Fibroblast of lung (primary cell): ENCODE data around the gene NUDCD2.

Source experiments
- EZH2 ChIP-seq: IDR thresholded peaks from 2 replicates; pipeline ENCODE4 v1.5.1; 2012; ENCODE audit warnings: low read length, control low read depth, mild to moderate bottlenecking; ENCODE audit errors: missing control alignments
- TF ChIP-seq, protein P1 (sequence below), 2 donors: IDR thresholded peaks in 1 of 2; conservative IDR thresholded peaks in 1 of 2; 1 replicate in 1 of 2; 2 replicates in 1 of 2; pipeline ENCODE4 v1.5.1; 2011 to 2012; ENCODE audit warnings: low read length in 2 of 2, control low read depth in 1 of 2, inconsistent platforms in 1 of 2, low read depth in 1 of 2, mild to moderate bottlenecking in 1 of 2

DNA sequence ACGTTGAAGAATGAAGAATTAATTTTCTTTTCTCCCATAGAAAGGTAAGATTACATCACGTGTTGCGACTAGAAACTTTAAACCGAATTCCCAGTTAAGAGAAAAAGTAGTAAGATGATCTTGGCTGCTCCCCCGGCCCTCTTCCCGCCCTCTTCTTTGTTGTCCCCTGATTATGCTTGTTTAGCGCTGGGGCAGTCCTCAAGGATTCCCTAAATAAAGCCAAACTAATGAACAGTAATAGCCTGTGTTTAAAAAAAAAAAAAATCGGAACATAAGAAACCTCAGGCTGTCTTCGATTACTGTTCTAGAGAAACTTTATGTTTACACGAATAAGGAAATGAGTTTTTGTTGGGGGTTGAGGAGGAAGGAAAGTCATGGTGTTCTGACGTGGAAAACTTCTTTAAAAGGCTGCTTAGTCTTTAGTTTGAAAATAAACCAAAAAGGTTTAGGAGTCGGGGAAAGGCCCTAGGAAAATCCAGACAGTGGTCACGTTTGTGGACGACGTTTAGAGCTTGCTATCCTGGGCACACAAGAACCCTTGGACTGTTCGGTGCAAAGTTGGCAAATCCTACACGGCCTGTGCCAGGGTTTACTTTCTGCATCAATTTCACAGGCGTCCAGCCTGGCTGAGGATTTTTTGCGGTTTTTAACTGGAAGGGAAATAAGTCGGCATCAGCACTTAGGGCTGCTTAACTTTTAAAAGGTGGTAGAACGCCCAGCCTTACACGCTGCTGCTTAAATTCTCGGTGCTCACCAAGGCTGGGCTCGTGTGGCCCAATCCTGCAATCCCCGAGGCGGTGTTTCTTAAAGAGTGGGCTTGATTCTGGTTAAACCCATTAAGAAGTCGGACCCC is 44.4 kb upstream of the NUDCD2 start:
- TF ChIP-seq, protein P1, sequence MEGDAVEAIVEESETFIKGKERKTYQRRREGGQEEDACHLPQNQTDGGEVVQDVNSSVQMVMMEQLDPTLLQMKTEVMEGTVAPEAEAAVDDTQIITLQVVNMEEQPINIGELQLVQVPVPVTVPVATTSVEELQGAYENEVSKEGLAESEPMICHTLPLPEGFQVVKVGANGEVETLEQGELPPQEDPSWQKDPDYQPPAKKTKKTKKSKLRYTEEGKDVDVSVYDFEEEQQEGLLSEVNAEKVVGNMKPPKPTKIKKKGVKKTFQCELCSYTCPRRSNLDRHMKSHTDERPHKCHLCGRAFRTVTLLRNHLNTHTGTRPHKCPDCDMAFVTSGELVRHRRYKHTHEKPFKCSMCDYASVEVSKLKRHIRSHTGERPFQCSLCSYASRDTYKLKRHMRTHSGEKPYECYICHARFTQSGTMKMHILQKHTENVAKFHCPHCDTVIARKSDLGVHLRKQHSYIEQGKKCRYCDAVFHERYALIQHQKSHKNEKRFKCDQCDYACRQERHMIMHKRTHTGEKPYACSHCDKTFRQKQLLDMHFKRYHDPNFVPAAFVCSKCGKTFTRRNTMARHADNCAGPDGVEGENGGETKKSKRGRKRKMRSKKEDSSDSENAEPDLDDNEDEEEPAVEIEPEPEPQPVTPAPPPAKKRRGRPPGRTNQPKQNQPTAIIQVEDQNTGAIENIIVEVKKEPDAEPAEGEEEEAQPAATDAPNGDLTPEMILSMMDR (conservative IDR thresholded peaks at IDR 0.05 in 1 of 2, IDR thresholded peaks at IDR 0.05 in 1 of 2; ENCODE audit: low read depth in 1 of 2, low read length in 2 of 2) = no peak
- TF ChIP-seq EZH2 = no peak
